ENCODE data around the gene MEIS1. TPM values are rescaled to one million over a fixed set of nuclear protein-coding genes. Genes with fewer than 3 reads are reported as not detected.

The MEIS1 gene
- total RNA-seq, 1 donor: 107 TPM

DNA sequence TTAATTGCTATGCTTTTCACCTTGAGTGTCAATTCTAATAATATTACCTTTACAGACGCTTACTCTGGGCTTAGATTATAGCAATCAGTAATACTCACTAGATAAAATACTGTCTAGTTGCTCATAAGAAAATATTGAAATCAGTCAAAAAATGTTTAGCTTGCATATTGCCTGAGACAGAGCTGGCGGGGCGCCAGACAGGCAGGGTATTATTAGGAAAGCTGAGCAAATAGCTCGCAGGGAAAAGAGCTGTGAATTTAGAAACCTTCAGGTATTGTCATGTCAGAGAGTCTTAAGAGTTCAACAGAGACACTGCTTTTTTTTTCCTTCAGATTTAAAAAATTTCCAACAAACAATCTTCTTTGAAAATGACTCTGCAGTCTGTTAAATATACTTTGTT lies 118.4 kb downstream of the MEIS1 start:
- H3K4me3 ChIP-seq (ENCODE audit: low read depth, low read length): no peak overlapping the region
- TF ChIP-seq, protein P1, sequence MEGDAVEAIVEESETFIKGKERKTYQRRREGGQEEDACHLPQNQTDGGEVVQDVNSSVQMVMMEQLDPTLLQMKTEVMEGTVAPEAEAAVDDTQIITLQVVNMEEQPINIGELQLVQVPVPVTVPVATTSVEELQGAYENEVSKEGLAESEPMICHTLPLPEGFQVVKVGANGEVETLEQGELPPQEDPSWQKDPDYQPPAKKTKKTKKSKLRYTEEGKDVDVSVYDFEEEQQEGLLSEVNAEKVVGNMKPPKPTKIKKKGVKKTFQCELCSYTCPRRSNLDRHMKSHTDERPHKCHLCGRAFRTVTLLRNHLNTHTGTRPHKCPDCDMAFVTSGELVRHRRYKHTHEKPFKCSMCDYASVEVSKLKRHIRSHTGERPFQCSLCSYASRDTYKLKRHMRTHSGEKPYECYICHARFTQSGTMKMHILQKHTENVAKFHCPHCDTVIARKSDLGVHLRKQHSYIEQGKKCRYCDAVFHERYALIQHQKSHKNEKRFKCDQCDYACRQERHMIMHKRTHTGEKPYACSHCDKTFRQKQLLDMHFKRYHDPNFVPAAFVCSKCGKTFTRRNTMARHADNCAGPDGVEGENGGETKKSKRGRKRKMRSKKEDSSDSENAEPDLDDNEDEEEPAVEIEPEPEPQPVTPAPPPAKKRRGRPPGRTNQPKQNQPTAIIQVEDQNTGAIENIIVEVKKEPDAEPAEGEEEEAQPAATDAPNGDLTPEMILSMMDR (IDR thresholded peaks at IDR 0.05; ENCODE audit: insufficient read depth, low read depth, low read length): no peak
- no peak for DNase-seq (ENCODE audit: low read depth)

DNA sequence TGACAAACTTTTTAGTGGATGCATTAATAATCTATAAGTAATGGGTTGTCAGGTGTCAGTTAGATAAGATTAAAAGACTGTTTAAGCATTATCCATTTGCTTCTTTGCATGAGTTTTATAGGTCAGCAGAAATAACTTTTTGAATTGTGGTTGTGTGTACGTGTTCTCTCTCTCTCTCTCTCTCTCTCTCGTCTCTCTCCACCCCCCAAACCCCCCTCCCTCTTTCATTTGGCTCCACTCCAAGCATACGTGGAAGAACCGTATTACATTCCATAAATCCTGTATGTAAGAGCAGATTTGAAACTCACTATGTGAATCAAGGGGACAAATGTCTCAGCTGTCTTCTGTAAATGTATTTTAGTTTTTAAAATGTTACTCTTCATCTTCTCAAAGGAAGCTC lies 120.2 kb downstream of the MEIS1 start:
- peak; percentile 64 for DNase-seq (ENCODE audit: low read depth)
- TF ChIP-seq, protein P1 (IDR thresholded peaks at IDR 0.05; ENCODE audit: insufficient read depth, low read depth, low read length): no peak

DNA sequence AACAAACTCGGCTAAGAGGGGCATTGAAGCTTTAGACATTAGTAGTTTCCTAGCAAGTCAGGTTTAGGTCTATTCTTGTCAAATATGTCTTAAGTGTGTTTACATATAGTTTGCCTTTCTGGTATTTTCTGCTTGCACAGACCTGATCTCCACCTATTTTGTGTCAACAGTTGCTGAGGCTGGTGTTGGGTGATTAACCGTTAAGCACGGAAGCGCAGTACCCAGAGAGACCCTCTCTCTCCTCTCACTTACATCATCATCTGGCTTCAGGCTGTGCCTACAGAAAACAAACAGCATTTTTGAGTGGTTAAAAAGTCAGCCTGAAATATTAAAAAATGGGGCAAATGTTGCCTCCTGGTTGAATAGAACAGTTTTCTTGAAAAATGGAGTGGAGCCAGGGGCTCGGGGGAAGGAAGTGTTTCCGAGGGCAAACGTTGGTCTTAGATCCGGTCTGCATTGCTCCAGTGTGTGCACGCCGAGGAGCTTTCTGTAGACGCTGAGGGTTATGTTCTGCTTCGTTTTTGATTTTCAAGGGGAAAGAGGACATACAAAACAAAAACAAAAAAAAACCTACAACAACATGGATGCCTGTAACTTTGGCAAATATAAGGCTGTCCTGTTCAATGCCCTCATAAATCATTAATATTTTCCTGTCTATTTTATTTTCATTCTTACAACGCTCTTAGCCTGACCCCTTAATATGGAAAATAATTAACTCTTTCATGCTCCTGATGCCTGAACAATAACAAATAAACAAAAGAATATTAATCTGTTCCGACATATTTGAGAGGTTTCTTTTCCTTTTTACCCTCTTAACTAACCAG lies 120.8 kb downstream of the MEIS1 start:
- DNase-seq (ENCODE audit: low read depth): no peak
- TF ChIP-seq, protein P1 (IDR thresholded peaks at IDR 0.05; ENCODE audit: insufficient read depth, low read depth, low read length): no peak
- H3K4me3 ChIP-seq (ENCODE audit: low read depth, low read length): no peak overlapping the region

More for the DNA sequence above, 120.2 kb downstream of the MEIS1 start:
- no peak overlapping the region for H3K4me3 ChIP-seq (ENCODE audit: low read depth, low read length)

DNA sequence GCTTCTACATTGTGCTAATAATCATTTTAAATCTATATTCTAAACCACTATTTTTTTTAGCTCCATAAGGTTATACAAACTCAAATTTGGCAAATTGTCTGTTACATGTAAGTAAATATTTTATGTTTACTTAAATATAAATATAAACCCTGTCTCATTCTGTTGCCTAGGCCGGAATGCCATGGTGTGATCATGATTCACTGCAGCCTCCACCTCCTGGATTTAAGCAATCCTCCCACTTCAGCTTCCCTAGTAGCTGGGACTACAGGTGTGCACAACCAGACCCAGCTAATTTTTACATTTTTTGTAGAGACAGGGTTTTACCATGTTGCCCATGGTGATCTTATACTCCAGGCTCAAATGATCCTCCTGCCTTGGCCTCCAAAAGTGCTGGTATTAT lies 124.7 kb downstream of the MEIS1 start:
- H3K4me3 ChIP-seq (ENCODE audit: low read depth, low read length): no peak overlapping the region
- DNase-seq (ENCODE audit: low read depth): no peak
- TF ChIP-seq, protein P1 (IDR thresholded peaks at IDR 0.05; ENCODE audit: insufficient read depth, low read depth, low read length): no peak

DNA sequence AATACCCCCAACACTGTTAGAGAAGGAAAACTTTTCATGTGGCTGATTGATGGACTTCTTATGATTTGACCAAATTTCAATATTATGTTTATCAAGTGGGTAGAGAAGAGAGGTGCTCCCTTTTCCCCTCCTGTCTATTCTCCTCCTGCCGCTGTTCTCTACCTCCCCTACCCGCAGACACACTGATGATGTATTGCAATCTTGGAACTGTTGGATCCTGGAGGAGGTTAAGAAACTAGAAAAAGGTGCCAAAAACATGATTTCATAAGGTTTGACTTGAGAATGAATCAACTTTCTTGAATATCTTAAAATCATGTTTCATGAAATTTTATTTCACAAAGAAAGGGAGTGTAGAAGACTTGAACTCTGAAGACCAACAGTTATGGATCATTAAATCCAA lies 125.8 kb downstream of the MEIS1 start:
- no peak for DNase-seq (ENCODE audit: low read depth)
- no peak overlapping the region for H3K4me3 ChIP-seq (ENCODE audit: low read depth, low read length)
- TF ChIP-seq, protein P1 (IDR thresholded peaks at IDR 0.05; ENCODE audit: insufficient read depth, low read depth, low read length): no peak

DNA sequence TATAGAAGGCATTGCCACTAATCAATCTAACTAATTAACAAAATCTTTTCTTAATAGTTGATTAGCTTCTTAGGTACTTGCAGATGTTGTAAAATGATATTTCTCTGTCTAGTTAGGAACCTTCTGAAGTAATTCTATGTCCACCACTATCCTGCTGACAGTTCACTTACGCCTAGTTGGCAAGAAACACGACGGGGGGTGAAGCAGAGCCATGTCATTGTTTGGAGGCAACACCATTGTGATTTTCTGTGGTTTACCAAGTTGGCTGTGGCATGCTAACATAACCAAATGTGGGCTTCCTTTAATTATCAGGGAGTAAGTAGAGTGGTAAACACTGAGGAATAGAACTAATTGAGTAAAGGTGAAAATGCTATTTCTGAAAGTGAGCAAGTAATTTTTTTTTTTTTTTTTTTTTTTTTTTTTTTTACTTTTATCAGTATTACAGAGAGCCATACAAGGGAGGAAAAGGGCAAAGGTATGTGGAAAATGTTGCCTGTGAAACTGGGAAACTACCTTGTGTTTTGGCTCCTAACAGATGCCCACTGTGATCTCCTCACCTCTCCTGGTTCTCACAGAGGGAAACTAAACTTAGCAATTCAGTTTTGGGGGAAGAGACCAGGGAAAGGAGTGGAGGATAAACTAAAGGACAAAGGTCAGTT lies 126.8 kb downstream of the MEIS1 start:
- no peak overlapping the region for H3K4me3 ChIP-seq (ENCODE audit: low read depth, low read length)
- DNase-seq (ENCODE audit: low read depth): no peak
- TF ChIP-seq, protein P1 (IDR thresholded peaks at IDR 0.05; ENCODE audit: insufficient read depth, low read depth, low read length): no peak

Measured in fibroblast of villous mesenchyme (primary cell).